Prostate gland (tissue), 2 donors: ENCODE measurements around the gene NPTX1. TPM values are rescaled to one million over a fixed set of nuclear protein-coding genes. Genes with fewer than 3 reads are reported as not detected.

Experiments used
- DNase-seq: peaks from one replicate; pipeline ENCODE4 v3.0.0-alpha.2; 2019; ENCODE audit warnings: low spot score
- H3K27ac ChIP-seq, 2 donors: fragments of 200-600 bp; sonication (generic); 2 replicates each; pipeline ENCODE4 v1.5.1; 2017 to 2019
- H3K27me3 ChIP-seq: fragments of 200-600 bp; sonication (generic); replicated peaks from 2 replicates; pipeline ENCODE4 v1.5.1; 2019; ENCODE audit not compliant: insufficient read depth
- H3K36me3 ChIP-seq, 2 donors: fragments of 200-600 bp; sonication (generic); 1 replicate in 1 of 2; 2 replicates in 1 of 2; pipeline versions ENCODE4 v1.5.1 to v1.8.1; 2017 to 2019
- H3K4me1 ChIP-seq: fragments of 200-600 bp; sonication (generic); replicated peaks from 2 replicates; pipeline ENCODE4 v1.5.1; 2019
- H3K4me3 ChIP-seq, 2 donors: fragments of 200-600 bp; sonication (generic); 2 replicates each; pipeline ENCODE4 v1.5.1; 2017 to 2019
- H3K9me3 ChIP-seq: fragments of 200-600 bp; sonication (generic); 2 replicates; pipeline ENCODE4 v1.5.1; 2017
- CTCF ChIP-seq, 4 experiments: fragments of 200-600 bp in 2 of 4; fragments of 450-650 bp in 2 of 4; sonication (generic) in 2 of 4; IDR thresholded peaks; 1 replicate in 3 of 4; 2 replicates in 1 of 4; pipeline ENCODE4 v1.5.1; 2016 to 2019; ENCODE audit warnings: antibody characterized with exemption in 4 of 4, mild to moderate bottlenecking in 2 of 4, moderate library complexity in 2 of 4
- POLR2A ChIP-seq: fragments of 450-650 bp; IDR thresholded peaks from one replicate; pipeline ENCODE4 v1.6.1; 2016; ENCODE audit warnings: antibody characterized with exemption, mild to moderate bottlenecking
- POLR2AphosphoS5 ChIP-seq: sonication (generic); formaldehyde crosslinking; IDR thresholded peaks from one replicate; pipeline ENCODE4 v1.6.1; 2017; ENCODE audit warnings: antibody characterized with exemption
- WGBS: methylation state at CpG from one replicate; pipeline ENCODE4 v1.1.5; 2018; 5-methylcytosine and 5-hydroxymethylcytosine counted together
- intact Hi-C: fragments of 100-400 bp; cut with DNase I; formaldehyde crosslinking; loops from one replicate; pipeline ENCODE4 v1.14.2; 2022
- total RNA-seq, 2 donors: library from RNA; depleted of rRNA; stranded (reverse); fragments of >200 nt; gene quantifications; one replicate each; pipeline ENCODE4 v1.1.0, GENCODE V29; 2016

Gene NPTX1
- total RNA-seq, 2 donors from 2014 or later, result 0.34 to 0.73 TPM

- H3K9me3 ChIP-seq, result no peaks in the 10 kb centered on the region
- intact Hi-C loops, result no loop called here
- WGBS, result 76% methylated on average over 14 of the region's 15 CpGs
- H3K4me1 ChIP-seq, result no peaks in the 10 kb centered on the region
- no peak for TF ChIP-seq POLR2A
- no peak for TF ChIP-seq POLR2AphosphoS5
- no peak for TF ChIP-seq CTCF (IDR thresholded peaks at IDR 0.05)
- H3K4me3 ChIP-seq, result no peak overlapping the region
- DNase-seq, result no peak
- H3K27ac ChIP-seq, result no peak overlapping the region
- peaks cover 4% of the 10 kb centered on the region for H3K27me3 ChIP-seq
- H3K36me3 ChIP-seq, result no peaks in the 10 kb centered on the region
Measured at GRCh38 chr17:80466188-80466705, 10.2 kb downstream of the NPTX1 start.

- no peak for TF ChIP-seq CTCF (IDR thresholded peaks at IDR 0.05)
- TF ChIP-seq POLR2AphosphoS5, result no peak
- TF ChIP-seq POLR2A, result no peak
- Histone ChIP-seq H3K4me3 (no peak overlapping the region), H3K27ac (no peak overlapping the region), H3K9me3 (no peaks in the 10 kb centered on the region), H3K27me3 (peaks cover 4% of the 10 kb centered on the region), H3K4me1 (no peaks in the 10 kb centered on the region), H3K36me3 (no peaks in the 10 kb centered on the region)
- intact Hi-C loops, result no loop called here
- no peak for DNase-seq
- WGBS, result 53% methylated on average over 20 of the region's 20 CpGs
Measured at GRCh38 chr17:80465327-80465974, 11.0 kb downstream of the NPTX1 start.

GRCh38 chr17:80464486-80464885 lies 11.9 kb downstream of the NPTX1 start:
- WGBS, result 66% methylated on average over 5 of the region's 8 CpGs
- H3K4me3 ChIP-seq, result no peak overlapping the region
- no peak overlapping the region for H3K27ac ChIP-seq
- no peak for DNase-seq
- intact Hi-C loops, result no loop called here
- no peaks in the 10 kb centered on the region for H3K4me1 ChIP-seq
- TF ChIP-seq POLR2AphosphoS5 (no peak), CTCF (IDR thresholded peaks at IDR 0.05) (no peak)
- peaks cover under 1% of the 10 kb centered on the region for H3K27me3 ChIP-seq
- H3K36me3 ChIP-seq, result no peaks in the 10 kb centered on the region
- H3K9me3 ChIP-seq, result no peaks in the 10 kb centered on the region

- Histone ChIP-seq H3K4me3 (no peak overlapping the region), H3K27me3 (no peaks in the 10 kb centered on the region), H3K27ac (no peak overlapping the region), H3K4me1 (no peaks in the 10 kb centered on the region), H3K9me3 (no peaks in the 10 kb centered on the region), H3K36me3 (no peaks in the 10 kb centered on the region)
- no peak for DNase-seq
- 81% methylated on average over 13 of the region's 13 CpGs for WGBS
- TF ChIP-seq POLR2A (no peak), POLR2AphosphoS5 (no peak), CTCF (IDR thresholded peaks at IDR 0.05) (no peak)
- intact Hi-C loops, result no loop called here
Measured at GRCh38 chr17:80463784-80464400, 12.5 kb downstream of the NPTX1 start.
